ENCODE results near the gene TMEM107.

TMEM107 gene

DNA sequence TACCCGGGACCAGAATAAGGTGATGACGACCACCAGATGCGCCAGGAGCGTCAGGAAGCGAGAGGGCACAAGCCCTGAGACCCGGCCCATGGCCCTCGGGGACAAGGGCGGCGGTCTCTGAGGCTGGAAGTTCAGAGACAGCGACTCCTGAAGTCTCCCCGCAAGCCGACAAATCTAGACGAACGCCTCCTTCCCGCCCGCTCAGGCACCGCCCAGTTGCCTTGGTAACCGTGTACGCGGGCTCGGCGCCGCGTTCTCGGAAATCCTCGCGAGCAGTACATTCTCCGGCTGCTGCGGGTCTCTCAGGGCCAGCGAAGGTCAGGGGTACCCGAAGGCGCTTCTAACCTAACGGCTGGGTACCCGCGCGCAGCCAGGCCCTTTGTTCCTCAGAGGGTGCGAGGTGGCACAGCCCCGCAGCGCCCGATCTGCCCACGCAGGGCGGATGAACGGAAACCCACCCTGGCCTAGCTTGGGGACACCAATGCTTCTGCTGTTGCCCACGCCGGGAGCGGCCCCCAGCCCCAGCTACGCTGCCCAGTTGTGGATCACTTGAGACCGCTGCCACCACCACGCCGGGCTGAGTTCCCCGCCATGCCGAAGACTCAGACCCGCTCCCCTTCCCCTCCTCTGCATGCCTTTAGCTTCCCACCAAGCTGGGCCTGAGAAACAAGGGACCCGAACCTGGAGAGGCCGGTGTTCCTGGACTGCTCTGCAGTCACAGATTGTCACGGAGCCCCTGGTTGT is at the start of gene TMEM107:
Gene TMEM107, minus strand, starts transcription at position 184 of the 744 bp plus-strand sequence. Its CDS starts 94 bp downstream, at position 90.
- CTCF ChIA-PET: interaction anchor here (0.8 to 1.5 kb wide), 4 partner anchors 15 to 124 kb away, joined by 3 to 4 read pairs (median 3); no protein-coding TSS in a partner anchor
- H3K4me3 ChIP-seq (ENCODE audit: low read depth, low read length): peak within 1 kb of the TSS; percentile 76
- TF ChIP-seq, protein P1, sequence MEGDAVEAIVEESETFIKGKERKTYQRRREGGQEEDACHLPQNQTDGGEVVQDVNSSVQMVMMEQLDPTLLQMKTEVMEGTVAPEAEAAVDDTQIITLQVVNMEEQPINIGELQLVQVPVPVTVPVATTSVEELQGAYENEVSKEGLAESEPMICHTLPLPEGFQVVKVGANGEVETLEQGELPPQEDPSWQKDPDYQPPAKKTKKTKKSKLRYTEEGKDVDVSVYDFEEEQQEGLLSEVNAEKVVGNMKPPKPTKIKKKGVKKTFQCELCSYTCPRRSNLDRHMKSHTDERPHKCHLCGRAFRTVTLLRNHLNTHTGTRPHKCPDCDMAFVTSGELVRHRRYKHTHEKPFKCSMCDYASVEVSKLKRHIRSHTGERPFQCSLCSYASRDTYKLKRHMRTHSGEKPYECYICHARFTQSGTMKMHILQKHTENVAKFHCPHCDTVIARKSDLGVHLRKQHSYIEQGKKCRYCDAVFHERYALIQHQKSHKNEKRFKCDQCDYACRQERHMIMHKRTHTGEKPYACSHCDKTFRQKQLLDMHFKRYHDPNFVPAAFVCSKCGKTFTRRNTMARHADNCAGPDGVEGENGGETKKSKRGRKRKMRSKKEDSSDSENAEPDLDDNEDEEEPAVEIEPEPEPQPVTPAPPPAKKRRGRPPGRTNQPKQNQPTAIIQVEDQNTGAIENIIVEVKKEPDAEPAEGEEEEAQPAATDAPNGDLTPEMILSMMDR (IDR thresholded peaks at IDR 0.05; ENCODE audit: insufficient read depth, low read length, missing control alignments): no peak
- no peak for DNase-seq (ENCODE audit: low read depth, low spot score)
- POLR2A ChIA-PET: interaction anchor here (0.6 to 1.0 kb wide), 3 partner anchors 9 to 258 kb away, joined by 3 read pairs; partner anchors contain the start of gene PER1

DNA sequence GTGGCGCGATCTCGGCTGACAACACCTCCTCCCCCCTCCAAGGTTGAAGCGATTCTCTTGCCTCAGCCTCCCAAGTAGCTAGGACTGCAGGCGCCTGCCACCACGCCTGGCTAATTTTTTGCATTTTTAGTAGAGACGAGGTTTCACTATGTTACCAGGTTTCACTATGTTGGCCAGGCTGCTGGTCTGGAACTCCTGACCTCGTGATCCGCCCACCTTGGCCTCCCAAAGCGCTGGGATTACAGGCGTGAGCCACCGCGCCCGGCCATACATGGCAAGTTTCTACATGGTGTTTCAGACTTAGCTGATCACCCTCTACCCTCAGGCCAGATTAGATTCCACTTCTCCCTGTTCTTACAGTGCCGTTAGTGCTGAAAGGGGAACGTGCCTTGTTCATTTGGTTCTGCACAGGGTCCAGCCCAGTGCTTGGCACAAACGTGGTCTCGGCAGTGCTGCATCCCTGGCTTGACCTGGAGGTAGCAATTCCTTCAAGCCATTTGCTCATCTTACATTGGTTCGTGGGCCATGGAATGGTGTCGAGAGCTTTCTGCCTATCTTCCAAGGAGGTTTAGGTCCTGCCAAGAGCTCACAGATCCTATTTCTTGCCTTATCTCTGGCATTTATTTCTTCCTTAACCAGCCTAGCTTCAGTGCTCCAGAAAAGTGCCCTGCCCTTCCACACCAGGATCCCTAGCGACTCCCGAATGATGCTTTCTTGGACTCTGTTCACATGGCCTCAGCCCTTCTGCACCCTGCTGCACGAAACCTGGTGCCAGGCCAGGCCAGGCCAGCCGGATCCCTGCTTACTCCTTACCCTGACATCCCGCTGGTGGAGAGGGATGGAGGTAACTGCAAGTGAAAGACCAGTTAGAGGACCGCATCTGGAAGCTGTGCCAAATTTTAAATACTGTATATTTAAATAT is 49.0 kb upstream of the TMEM107 start:
- ChIA-PET POLR2A (interaction anchor here (1.4 kb wide), 1 partner anchor 38 kb away, joined by 6 read pairs; no protein-coding TSS in a partner anchor), CTCF (interaction anchor here (1.2 to 4.6 kb wide), 3 partner anchors 44 to 151 kb away, joined by 3 to 21 read pairs (median 4); partner anchors contain the start of gene ALOXE3)
- no peak for DNase-seq (ENCODE audit: low read depth, low spot score)
- TF ChIP-seq, protein P1 (IDR thresholded peaks at IDR 0.05; ENCODE audit: insufficient read depth, low read length, missing control alignments): no peak
- H3K4me3 ChIP-seq (ENCODE audit: low read depth, low read length): no peak overlapping the region

DNA sequence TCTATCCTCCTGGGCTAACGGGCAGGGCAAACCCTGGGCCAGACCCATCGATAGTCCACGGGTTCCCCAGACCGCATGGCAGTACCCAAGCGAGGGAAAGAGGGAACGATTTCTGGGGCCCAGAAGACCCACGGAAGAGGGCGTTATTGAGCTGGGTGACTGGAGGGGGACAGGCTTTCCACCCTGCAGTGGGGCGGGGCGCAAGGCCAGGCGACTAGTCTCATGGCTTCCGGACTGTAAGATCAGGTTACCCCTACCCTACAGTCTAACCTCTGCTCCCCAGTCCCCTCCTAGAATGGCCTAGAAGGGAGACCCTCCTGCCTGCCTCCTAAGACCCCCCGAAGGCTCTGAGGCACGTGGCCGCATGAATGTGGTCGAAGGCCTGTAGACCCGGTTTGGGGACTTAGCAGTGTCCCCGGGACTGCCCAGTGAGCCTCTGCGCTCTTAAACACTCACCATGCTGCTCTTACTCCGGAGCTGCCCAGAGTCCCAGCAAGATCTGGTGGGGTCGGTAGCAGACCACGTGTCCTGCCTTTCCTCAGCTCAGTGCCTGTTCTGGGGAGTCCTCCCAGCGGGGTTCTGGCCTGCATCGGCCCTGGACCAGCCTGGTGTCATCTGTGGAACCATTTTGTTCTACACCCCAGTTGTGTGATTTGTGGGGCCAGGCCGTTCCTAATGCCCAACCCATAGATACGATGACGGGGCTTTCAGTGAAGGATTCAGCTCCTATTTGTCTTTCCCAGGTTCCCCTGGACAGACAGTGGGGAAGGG is 47.4 kb upstream of the TMEM107 start:
- CTCF ChIA-PET: interaction anchor here (0.9 to 4.6 kb wide), 12 partner anchors 23 to 166 kb away, joined by 3 to 21 read pairs (median 4); partner anchors contain the start of genes ALOXE3, PFAS and SLC25A35
- TF ChIP-seq, protein P1 (IDR thresholded peaks at IDR 0.05; ENCODE audit: insufficient read depth, low read length, missing control alignments): no peak
- POLR2A ChIA-PET: interaction anchor here (1.0 to 3.9 kb wide), 5 partner anchors 13 to 67 kb away, joined by 3 to 29 read pairs (median 5); partner anchors contain the start of genes AURKB and BORCS6
- peak overlapping the region; percentile 89 for H3K4me3 ChIP-seq (ENCODE audit: low read depth, low read length)
- no peak for DNase-seq (ENCODE audit: low read depth, low spot score)

DNA sequence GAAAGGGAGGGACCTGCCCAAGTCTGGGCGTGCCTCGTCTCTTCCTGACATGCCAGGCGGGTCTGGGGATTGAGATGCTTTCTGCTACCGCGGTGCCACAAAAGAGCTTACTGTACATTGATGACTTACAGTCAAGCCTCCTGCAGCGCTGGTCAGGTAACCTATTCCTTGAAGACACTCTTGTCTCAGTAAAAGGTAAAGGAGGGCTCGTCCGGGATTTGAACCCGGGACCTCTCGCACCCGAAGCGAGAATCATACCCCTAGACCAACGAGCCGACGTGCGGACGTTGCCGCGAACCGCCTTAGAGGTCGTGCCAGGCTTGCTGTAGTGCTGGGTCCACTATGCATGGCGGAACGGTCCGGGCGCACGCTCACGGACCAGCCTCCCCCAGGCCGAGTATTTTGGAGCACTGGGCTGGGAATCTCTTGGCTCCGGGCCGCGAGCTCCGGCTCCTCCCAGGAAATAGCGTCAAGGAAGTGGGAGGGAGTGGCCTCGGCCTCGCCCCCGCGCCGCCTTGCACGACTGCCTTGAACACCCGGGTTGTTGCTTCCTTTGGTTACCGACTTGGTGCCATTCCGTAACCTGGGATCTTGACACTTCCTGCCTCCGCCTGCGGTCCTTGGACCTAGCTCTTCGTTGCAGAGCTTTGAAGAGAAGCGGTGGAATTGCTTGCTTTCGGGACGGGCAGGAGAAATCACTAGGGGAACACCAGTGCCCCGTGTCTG is 46.6 kb upstream of the TMEM107 start:
- peak overlapping the region; percentile 89 for H3K4me3 ChIP-seq (ENCODE audit: low read depth, low read length)
- CTCF ChIA-PET: interaction anchor here (0.8 to 4.6 kb wide), 13 partner anchors 23 to 104 kb away, joined by 3 to 21 read pairs (median 5); partner anchors contain the start of genes ALOXE3, PFAS and SLC25A35
- TF ChIP-seq, protein P1 (IDR thresholded peaks at IDR 0.05; ENCODE audit: insufficient read depth, low read length, missing control alignments): no peak
- DNase-seq (ENCODE audit: low read depth, low spot score): peak; percentile 62
- POLR2A ChIA-PET: interaction anchor here (0.5 to 3.9 kb wide), 9 partner anchors 12 to 244 kb away, joined by 3 to 29 read pairs (median 5); partner anchors contain the start of genes AURKB and BORCS6

DNA sequence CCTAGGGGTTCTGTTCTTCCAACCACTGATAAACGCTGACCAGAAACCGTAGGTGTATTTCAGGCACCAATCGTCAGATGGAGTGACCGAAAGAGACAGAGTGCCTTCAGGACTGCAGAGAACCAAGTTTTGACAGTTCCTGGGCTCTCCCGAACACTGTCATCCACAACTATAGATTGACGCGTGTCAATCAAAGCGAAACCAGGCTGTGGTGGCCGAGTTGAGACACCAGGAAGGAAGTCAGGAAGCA is 46.1 kb upstream of the TMEM107 start:
- CTCF ChIA-PET: interaction anchor here (0.8 to 4.6 kb wide), 15 partner anchors 23 to 104 kb away, joined by 3 to 21 read pairs (median 5); partner anchors contain the start of genes ALOXE3, PFAS and SLC25A35
- POLR2A ChIA-PET: interaction anchor here (0.5 to 3.9 kb wide), 9 partner anchors 12 to 244 kb away, joined by 3 to 29 read pairs (median 5); partner anchors contain the start of genes AURKB and BORCS6
- no peak for DNase-seq (ENCODE audit: low read depth, low spot score)
- TF ChIP-seq, protein P1 (IDR thresholded peaks at IDR 0.05; ENCODE audit: insufficient read depth, low read length, missing control alignments): no peak
- H3K4me3 ChIP-seq (ENCODE audit: low read depth, low read length): peak overlapping the region; percentile 89
